GM23248 (cell line): Measurements from ENCODE around the gene RIPOR3. TPM values are rescaled to one million over a fixed set of nuclear protein-coding genes. Genes with fewer than 3 reads are reported as not detected.
"Not testable (repeated sequence)": the region's sequence is repeated elsewhere in the genome, so short reads cannot be mapped to it uniquely, and the experiment has no call there.

ENCODE experiments used
- DNase-seq: peaks from one replicate; pipeline ENCODE4 v3.0.0-alpha.2; 2015
- H2AFZ ChIP-seq: fragments of 200-600 bp; sonication (generic); 2 replicates; pipeline ENCODE4 v1.6.1; 2016; ENCODE audit warnings: antibody characterized with exemption
- H3F3A ChIP-seq: fragments of 200-600 bp; sonication (generic); 2 replicates; pipeline ENCODE4 v1.6.1; 2016; ENCODE audit warnings: mild to moderate bottlenecking, antibody characterized with exemption, mixed run types; ENCODE audit not compliant: insufficient read depth
- H3K27ac ChIP-seq: fragments of 200-600 bp; sonication (generic); 2 replicates; pipeline ENCODE4 v1.5.1; 2016; ENCODE audit warnings: mild to moderate bottlenecking
- H3K27me3 ChIP-seq: fragments of 200-600 bp; sonication (generic); replicated peaks from 2 replicates; pipeline ENCODE4 v1.6.1; 2016; ENCODE audit warnings: mild to moderate bottlenecking; ENCODE audit not compliant: insufficient read depth
- H3K36me3 ChIP-seq: fragments of 200-600 bp; sonication (generic); 2 replicates; pipeline ENCODE4 v1.6.1; 2016; ENCODE audit warnings: low read depth, mild to moderate bottlenecking
- H3K4me1 ChIP-seq: fragments of 200-600 bp; sonication (generic); 2 replicates; pipeline ENCODE4 v1.6.1; 2016; ENCODE audit warnings: mild to moderate bottlenecking; ENCODE audit not compliant: insufficient read depth
- H3K4me2 ChIP-seq: fragments of 200-600 bp; sonication (generic); one replicate; pipeline ENCODE4 v1.6.1; 2016; ENCODE audit warnings: mild to moderate bottlenecking; ENCODE audit not compliant: unreplicated experiment
- H3K4me3 ChIP-seq: fragments of 200-600 bp; sonication (generic); 2 replicates; pipeline ENCODE4 v1.5.1; 2016; ENCODE audit warnings: mild to moderate bottlenecking
- H3K79me2 ChIP-seq: fragments of 200-600 bp; sonication (generic); 2 replicates; pipeline ENCODE4 v1.6.1; 2016; ENCODE audit warnings: mild to moderate bottlenecking; ENCODE audit not compliant: insufficient read depth
- H3K9ac ChIP-seq: fragments of 200-600 bp; sonication (generic); 2 replicates; pipeline ENCODE4 v1.6.1; 2016; ENCODE audit warnings: mild to moderate bottlenecking
- H3K9me2 ChIP-seq: fragments of 200-600 bp; sonication (generic); 2 replicates; pipeline ENCODE4 v1.6.1; 2016; ENCODE audit warnings: mixed run types, mild to moderate bottlenecking, moderate library complexity; ENCODE audit not compliant: insufficient read depth
- H3K9me3 ChIP-seq: fragments of 200-600 bp; sonication (generic); one replicate; pipeline ENCODE4 v1.6.1; 2017; ENCODE audit warnings: low read depth
- H4K20me1 ChIP-seq: fragments of 200-600 bp; sonication (generic); 2 replicates; pipeline ENCODE4 v1.6.0; 2016; ENCODE audit not compliant: insufficient read depth
- EZH2 ChIP-seq: fragments of 200-600 bp; sonication (generic); IDR thresholded peaks from 2 replicates; pipeline ENCODE4 v1.6.1; 2018; ENCODE audit warnings: antibody characterized with exemption, mild to moderate bottlenecking; ENCODE audit not compliant: insufficient read depth, poor library complexity, severe bottlenecking
- EZH2phosphoT487 ChIP-seq: fragments of 200-600 bp; sonication (generic); IDR thresholded peaks from 2 replicates; pipeline ENCODE4 v1.6.1; 2018; ENCODE audit warnings: antibody characterized with exemption, moderate library complexity, mild to moderate bottlenecking, low read depth; ENCODE audit not compliant: insufficient read depth
- WGBS, 2 experiments: methylation state at CpG; one replicate each; pipeline ENCODE4 v1.1.6; 2015 to 2017; ENCODE audit warnings: low lambda C conversion rate in 2 of 2, low coverage in 1 of 2; ENCODE audit errors: missing lambda C conversion rate in 2 of 2; 5-methylcytosine and 5-hydroxymethylcytosine counted together
- in situ Hi-C: fragments of 300-500 bp; cut with MboI; formaldehyde crosslinking; loops from 2 replicates; pipeline ENCODE4 v1.15.0; 2020
- polyA plus RNA-seq: library from polyadenylated mRNA; unstranded; fragments of >200 nt; fragmentation: Nextera tagmentation; extraction: Ambion mirVana; gene quantifications from 2 replicates; pipeline ENCODE4 v1.2.1, GENCODE V29; 2016
- total RNA-seq: library from RNA; depleted of rRNA; stranded (reverse); fragments of >200 nt; shearing (Covaris generic); gene quantifications from 2 replicates; pipeline ENCODE4 v1.2.3, GENCODE V29; 2014

RIPOR3 gene
- total and polyA plus RNA-seq, 2 experiments from 2014 or later = 0.49 TPM; not detected in 1

- no peaks in the 10 kb centered on the region for H3K9me3 ChIP-seq
- peaks cover 87% of the 10 kb centered on the region for H3K79me2 ChIP-seq
- H4K20me1 ChIP-seq = peaks cover 3% of the 10 kb centered on the region; the same call in 1 of the 2 replicates
- no peak overlapping the region for H3K9ac ChIP-seq
- H3K9me2 ChIP-seq = no peaks in the 10 kb centered on the region
- peaks cover 7% of the 10 kb centered on the region; the same call in 1 of the 2 replicates for H3K36me3 ChIP-seq
- no peak overlapping the region for H3K4me3 ChIP-seq
- peaks cover 14% of the 10 kb centered on the region for H3K4me1 ChIP-seq
- H3F3A ChIP-seq = peaks cover 25% of the 10 kb centered on the region
- H2AFZ ChIP-seq = no peak overlapping the region
- in situ Hi-C loops = loop anchor here (10.0 kb wide), 1 partner anchor 85 kb away; no protein-coding TSS in a partner anchor
- H3K27ac ChIP-seq = no peak overlapping the region
- TF ChIP-seq EZH2phosphoT487 (no peak), EZH2 (no peak)
- H3K4me2 ChIP-seq = no peak overlapping the region
- no peaks in the 10 kb centered on the region for H3K27me3 ChIP-seq
- WGBS, 2 experiments = 90% methylated on average over 14 of the region's 14 CpGs
- peak; percentile 57 for DNase-seq
Observed at GRCh38 chr20:50569864-50570836, 121.2 kb downstream of the RIPOR3 start.

DNA sequence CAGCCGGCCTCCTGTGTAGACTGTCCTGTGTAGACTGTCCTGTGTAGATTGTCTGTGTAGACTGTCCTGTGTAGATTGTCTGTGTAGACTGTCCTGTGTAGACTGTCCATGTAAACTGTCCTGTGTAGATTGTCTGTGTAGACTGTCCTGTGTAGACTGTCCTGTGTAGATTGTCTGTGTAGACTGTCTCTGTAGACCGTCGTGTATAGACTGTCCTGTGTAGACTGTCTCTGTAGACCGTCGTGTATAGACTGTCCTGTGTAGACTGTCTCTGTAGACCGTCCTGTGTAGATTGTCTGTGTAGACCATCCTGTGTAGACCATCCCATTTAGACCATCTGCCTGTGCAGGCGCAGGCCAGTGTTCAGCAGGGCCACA, 121.9 kb downstream of the RIPOR3 start:
- Histone ChIP-seq H3F3A (peaks cover 25% of the 10 kb centered on the region), H3K4me1 (peaks cover 14% of the 10 kb centered on the region), H3K79me2 (peaks cover 87% of the 10 kb centered on the region)
- DNase-seq, in situ Hi-C loops, H2AFZ ChIP-seq, H3K4me2 ChIP-seq, H4K20me1 ChIP-seq, H3K9ac ChIP-seq, H3K36me3 ChIP-seq, H3K9me2 ChIP-seq, H3K27ac ChIP-seq, H3K9me3 ChIP-seq, H3K27me3 ChIP-seq, H3K4me3 ChIP-seq: not testable (repeated sequence)
- 91 to 94% methylated on average over 7 of the region's 7 CpGs for WGBS, 2 experiments

GRCh38 chr20:50568549-50568942, 122.8 kb downstream of the RIPOR3 start:
- Histone ChIP-seq H4K20me1 (peaks cover 3% of the 10 kb centered on the region; the same call in 1 of the 2 replicates), H3K4me1 (peaks cover 18% of the 10 kb centered on the region), H3K9me2 (no peaks in the 10 kb centered on the region), H3K27me3 (no peaks in the 10 kb centered on the region), H3K27ac (no peak overlapping the region), H3K9ac (no peak overlapping the region), H3K79me2 (peaks cover 89% of the 10 kb centered on the region), H3K36me3 (peaks cover 8% of the 10 kb centered on the region; the same call in 1 of the 2 replicates), H3K4me3 (no peak overlapping the region), H2AFZ (no peak overlapping the region), H3K4me2 (no peak overlapping the region), H3K9me3 (no peaks in the 10 kb centered on the region), H3F3A (peaks cover 17% of the 10 kb centered on the region)
- in situ Hi-C loops = no loop called here
- no peak for DNase-seq
- 81% methylated on average over 11 of the region's 11 CpGs for WGBS, 2 experiments
- TF ChIP-seq EZH2 (no peak), EZH2phosphoT487 (no peak)

- H3F3A ChIP-seq = peaks cover 12% of the 10 kb centered on the region; the same call in 1 of the 2 replicates
- H3K27me3 ChIP-seq = no peaks in the 10 kb centered on the region
- H3K36me3 ChIP-seq = peaks cover 11% of the 10 kb centered on the region; the same call in 1 of the 2 replicates
- no peak overlapping the region for H2AFZ ChIP-seq
- in situ Hi-C loops = no loop called here
- H3K4me1 ChIP-seq = peaks cover 16% of the 10 kb centered on the region
- no peak overlapping the region for H3K27ac ChIP-seq
- H3K4me3 ChIP-seq = no peak overlapping the region
- no peaks in the 10 kb centered on the region for H3K9me3 ChIP-seq
- TF ChIP-seq EZH2 = no peak
- TF ChIP-seq EZH2phosphoT487 = no peak
- no peaks in the 10 kb centered on the region for H4K20me1 ChIP-seq
- H3K79me2 ChIP-seq = peaks cover 95% of the 10 kb centered on the region
- no peak overlapping the region for H3K9ac ChIP-seq
- 96% methylated on average over 18 of the region's 18 CpGs for WGBS, 2 experiments
- no peak overlapping the region for H3K4me2 ChIP-seq
- no peak for DNase-seq
- no peaks in the 10 kb centered on the region for H3K9me2 ChIP-seq
Observed at GRCh38 chr20:50567860-50568548, 123.3 kb downstream of the RIPOR3 start.
